ENCODE data around the gene FBXL17. TPM values are rescaled to one million over a fixed set of nuclear protein-coding genes. Genes with fewer than 3 reads are reported as not detected.

The FBXL17 gene
- total and polyA plus RNA-seq, 7 donors: 6.2 to 36.1 (median 30.3) TPM

GRCh38 chr5:108222011-108222410, 159.9 kb downstream of the FBXL17 start:
- no peaks in the 10 kb centered on the region for H3K4me1 ChIP-seq
- no peak for TF ChIP-seq CTCF (IDR thresholded peaks at IDR 0.05)
- no peak for ATAC-seq
- intact Hi-C loops (cut with DNase I): no loop called here
- H3K36me3 ChIP-seq (ENCODE audit: insufficient read depth in 1 of 2, low read depth in 1 of 2): no peaks in the 10 kb centered on the region
- no peaks in the 10 kb centered on the region for H3K9me3 ChIP-seq
- H3K27me3 ChIP-seq (ENCODE audit: insufficient read depth in 3 of 3, low read length in 2 of 3): no peaks in the 10 kb centered on the region
- no peak overlapping the region for H3K4me3 ChIP-seq
- H3K27ac ChIP-seq: no peak overlapping the region
- DNase-seq: no peak

GRCh38 chr5:108220834-108221233, 161.1 kb downstream of the FBXL17 start:
- DNase-seq: no peak
- H3K36me3 ChIP-seq (ENCODE audit: insufficient read depth in 1 of 2, low read depth in 1 of 2): no peaks in the 10 kb centered on the region
- H3K27ac ChIP-seq: no peak overlapping the region
- no peak overlapping the region for H3K4me3 ChIP-seq
- intact Hi-C loops (cut with DNase I): no loop called here
- no peaks in the 10 kb centered on the region for H3K4me1 ChIP-seq
- no peaks in the 10 kb centered on the region for H3K27me3 ChIP-seq (ENCODE audit: insufficient read depth in 3 of 3, low read length in 2 of 3)
- no peaks in the 10 kb centered on the region for H3K9me3 ChIP-seq
- TF ChIP-seq CTCF (IDR thresholded peaks at IDR 0.05): no peak
- ATAC-seq: no peak
- 41 to 90% (median 89%) methylated on average over 1 of the region's 1 CpG for WGBS, 3 donors

DNA sequence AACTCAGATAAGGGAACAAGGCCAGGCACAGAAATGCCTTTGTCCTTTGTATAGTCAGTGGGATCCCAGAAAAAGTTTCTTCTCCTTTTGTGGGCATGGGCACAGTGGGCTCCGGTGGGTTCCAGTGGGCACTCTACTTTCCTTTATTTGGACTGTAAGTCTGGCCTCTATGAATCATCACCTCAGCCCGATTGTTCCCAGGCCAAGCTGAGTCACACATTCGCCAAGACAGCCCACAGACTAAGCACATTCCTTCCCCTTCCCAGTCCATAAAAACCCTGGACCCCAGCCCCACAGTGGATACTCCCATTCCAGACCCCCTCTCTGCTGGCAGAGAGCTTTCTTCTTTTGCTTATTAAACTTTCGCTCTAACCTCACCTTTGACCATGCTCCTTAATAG, 165.0 kb downstream of the FBXL17 start:
- no peaks in the 10 kb centered on the region for H3K27me3 ChIP-seq (ENCODE audit: insufficient read depth in 3 of 3, low read length in 2 of 3)
- no peaks in the 10 kb centered on the region for H3K4me1 ChIP-seq
- H3K9me3 ChIP-seq: peaks cover 5% of the 10 kb centered on the region
- WGBS, 3 donors: 81 to 93% (median 88%) methylated on average over 4 of the region's 4 CpGs
- H3K27ac ChIP-seq: no peak overlapping the region
- H3K36me3 ChIP-seq (ENCODE audit: insufficient read depth in 1 of 2, low read depth in 1 of 2): peaks cover 0 to 4% of the 10 kb centered on the region in 2 donors
- TF ChIP-seq CTCF (IDR thresholded peaks at IDR 0.05): no peak
- H3K4me3 ChIP-seq: no peak overlapping the region
- intact Hi-C loops (cut with DNase I): no loop called here
- ATAC-seq (no peak), DNase-seq (no peak)

- H3K27ac ChIP-seq: no peak overlapping the region
- no peak overlapping the region for H3K4me3 ChIP-seq
- H3K9me3 ChIP-seq: peaks cover 5% of the 10 kb centered on the region
- ATAC-seq: no peak
- DNase-seq: no peak
- intact Hi-C loops (cut with DNase I): no loop called here
- H3K27me3 ChIP-seq (ENCODE audit: insufficient read depth in 3 of 3, low read length in 2 of 3): no peaks in the 10 kb centered on the region
- peaks cover 0 to 4% of the 10 kb centered on the region in 2 donors for H3K36me3 ChIP-seq (ENCODE audit: insufficient read depth in 1 of 2, low read depth in 1 of 2)
- TF ChIP-seq CTCF (IDR thresholded peaks at IDR 0.05): no peak
- H3K4me1 ChIP-seq: no peaks in the 10 kb centered on the region
Measured at GRCh38 chr5:108214857-108215256, 167.0 kb downstream of the FBXL17 start.

DNA sequence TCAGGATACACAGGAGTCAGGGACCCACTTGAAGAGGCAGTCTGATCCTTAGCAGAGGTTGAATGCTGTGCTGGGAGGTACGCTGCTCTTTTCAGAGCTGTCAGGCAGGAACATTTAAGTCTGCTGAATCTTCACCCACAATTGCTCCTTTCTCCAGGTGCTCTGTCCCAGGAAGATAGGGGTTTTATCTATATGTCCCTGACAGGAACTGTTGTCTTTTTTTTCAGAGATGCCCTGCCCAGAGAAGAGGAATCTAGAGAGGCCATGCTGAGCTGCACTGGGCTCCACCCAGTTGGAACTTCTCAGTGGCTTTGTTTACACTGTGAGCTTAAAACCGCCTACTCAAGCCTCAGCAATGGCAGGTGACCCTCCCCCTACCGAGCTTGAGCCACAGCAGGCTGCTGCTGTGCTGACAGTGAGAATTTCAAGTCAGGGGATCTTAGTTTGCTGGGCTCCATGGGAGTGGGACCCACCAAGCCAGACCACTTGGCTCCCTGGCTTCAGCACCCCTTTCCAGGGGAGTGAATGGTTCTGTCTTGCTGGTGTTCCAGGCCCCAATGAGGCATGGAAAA, 169.0 kb downstream of the FBXL17 start:
- no peak for ATAC-seq
- no peak for DNase-seq
- H3K36me3 ChIP-seq (ENCODE audit: insufficient read depth in 1 of 2, low read depth in 1 of 2): peaks cover 0 to 4% of the 10 kb centered on the region in 2 donors
- no peak for TF ChIP-seq CTCF (IDR thresholded peaks at IDR 0.05)
- intact Hi-C loops (cut with DNase I): no loop called here
- no peaks in the 10 kb centered on the region for H3K27me3 ChIP-seq (ENCODE audit: insufficient read depth in 3 of 3, low read length in 2 of 3)
- H3K4me3 ChIP-seq: no peak overlapping the region
- no peak overlapping the region for H3K27ac ChIP-seq
- H3K4me1 ChIP-seq: no peaks in the 10 kb centered on the region
- H3K9me3 ChIP-seq: peaks cover 5% of the 10 kb centered on the region
- 77 to 84% (median 81%) methylated on average over 3 of the region's 3 CpGs for WGBS, 3 donors

Measured in psoas muscle (tissue), 8 donors.